Suprapubic skin (tissue), 4 donors: ENCODE measurements around the gene THPO. TPM values are rescaled to one million over a fixed set of nuclear protein-coding genes. Genes with fewer than 3 reads are reported as not detected.

Experiments used
- DNase-seq, 2 donors: peaks; one replicate each; pipeline ENCODE4 v3.0.0-alpha.2; 2019; ENCODE audit warnings: low spot score in 2 of 2
- H3K27ac ChIP-seq: fragments of 200-600 bp; sonication (generic); one replicate; pipeline ENCODE4 v1.5.1; 2019
- H3K27me3 ChIP-seq: fragments of 200-600 bp; sonication (generic); one replicate; pipeline ENCODE4 v1.5.1; 2019
- H3K36me3 ChIP-seq: fragments of 200-600 bp; sonication (generic); one replicate; pipeline ENCODE4 v1.5.1; 2019
- H3K4me1 ChIP-seq: fragments of 200-600 bp; sonication (generic); one replicate; pipeline ENCODE4 v1.5.1; 2019
- H3K4me3 ChIP-seq: fragments of 200-600 bp; sonication (generic); one replicate; pipeline ENCODE4 v1.5.1; 2019; ENCODE audit warnings: mild to moderate bottlenecking
- H3K9me3 ChIP-seq: fragments of 200-600 bp; sonication (generic); one replicate; pipeline ENCODE4 v1.5.1; 2019
- CTCF ChIP-seq, 2 donors: fragments of 200-600 bp in 1 of 2; fragments of 450-650 bp in 1 of 2; sonication (generic) in 1 of 2; IDR thresholded peaks; one replicate each; pipeline ENCODE4 v1.5.1; 2016 to 2019; ENCODE audit warnings: antibody characterized with exemption in 2 of 2, mild to moderate bottlenecking in 1 of 2, moderate library complexity in 1 of 2
- EP300 ChIP-seq: sonication (generic); formaldehyde crosslinking; IDR thresholded peaks from one replicate; pipeline ENCODE4 v1.6.1; 2017; ENCODE audit warnings: antibody characterized with exemption
- POLR2A ChIP-seq, 2 donors: fragments of 450-650 bp; IDR thresholded peaks; one replicate each; pipeline ENCODE4 v1.6.1; 2017; ENCODE audit warnings: antibody characterized with exemption in 2 of 2, mild to moderate bottlenecking in 2 of 2, moderate library complexity in 2 of 2
- POLR2AphosphoS5 ChIP-seq, 3 donors: sonication (generic); formaldehyde crosslinking; IDR thresholded peaks; one replicate each; pipeline ENCODE4 v1.6.1; 2017; ENCODE audit warnings: antibody characterized with exemption in 3 of 3
- WGBS: methylation state at CpG from one replicate; pipeline ENCODE4 v1.1.5; 2018; 5-methylcytosine and 5-hydroxymethylcytosine counted together
- total RNA-seq, 4 donors: library from RNA; depleted of rRNA; stranded (reverse); fragments of >200 nt; gene quantifications; one replicate each; pipeline ENCODE4 v1.1.0, GENCODE V29; 2016

The THPO gene
- total RNA-seq, 4 donors from 2014 or later, result 0.93 TPM; not detected in 3

DNA sequence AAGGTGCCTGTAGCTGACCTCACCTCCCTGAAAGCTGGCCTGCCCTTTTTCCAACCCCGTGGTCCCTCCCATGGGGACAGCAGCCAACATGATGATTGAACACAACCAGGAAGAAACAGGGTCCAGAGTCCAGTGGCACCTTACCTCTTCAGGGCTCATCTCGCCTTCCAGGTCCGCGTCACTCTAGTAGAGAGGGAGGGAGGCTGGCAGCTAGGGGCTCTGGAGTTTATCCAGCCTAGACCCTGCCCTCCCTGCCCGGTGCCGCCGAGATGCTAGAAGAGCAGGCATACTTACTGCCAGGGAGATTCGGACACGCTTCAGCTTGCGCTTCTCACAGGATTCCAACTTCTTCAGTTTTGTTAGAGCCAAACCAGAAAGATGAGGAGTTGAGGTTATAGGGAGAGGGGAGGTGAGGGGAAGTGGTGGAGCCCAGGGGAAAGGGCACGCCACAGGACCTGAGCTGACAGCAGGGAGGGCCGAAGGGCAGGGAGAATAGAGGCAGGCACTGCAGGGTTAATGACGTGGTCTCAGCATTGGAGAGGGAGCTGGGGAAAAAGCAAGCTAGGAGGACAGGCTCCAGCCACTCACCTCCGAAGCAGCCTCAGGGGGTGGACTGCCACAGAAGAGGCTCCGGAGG, 25.7 kb downstream of the THPO start:
- DNase-seq, result no peak
- WGBS, result 61% methylated on average over 14 of the region's 15 CpGs
- Histone ChIP-seq H3K9me3 (no peaks in the 10 kb centered on the region), H3K36me3 (peaks cover 6% of the 10 kb centered on the region), H3K27me3 (no peaks in the 10 kb centered on the region), H3K4me1 (peaks cover 15% of the 10 kb centered on the region), H3K4me3 (no peak overlapping the region), H3K27ac (no peak overlapping the region)
- TF ChIP-seq POLR2A (IDR thresholded peaks at IDR 0.05), result no peak

DNA sequence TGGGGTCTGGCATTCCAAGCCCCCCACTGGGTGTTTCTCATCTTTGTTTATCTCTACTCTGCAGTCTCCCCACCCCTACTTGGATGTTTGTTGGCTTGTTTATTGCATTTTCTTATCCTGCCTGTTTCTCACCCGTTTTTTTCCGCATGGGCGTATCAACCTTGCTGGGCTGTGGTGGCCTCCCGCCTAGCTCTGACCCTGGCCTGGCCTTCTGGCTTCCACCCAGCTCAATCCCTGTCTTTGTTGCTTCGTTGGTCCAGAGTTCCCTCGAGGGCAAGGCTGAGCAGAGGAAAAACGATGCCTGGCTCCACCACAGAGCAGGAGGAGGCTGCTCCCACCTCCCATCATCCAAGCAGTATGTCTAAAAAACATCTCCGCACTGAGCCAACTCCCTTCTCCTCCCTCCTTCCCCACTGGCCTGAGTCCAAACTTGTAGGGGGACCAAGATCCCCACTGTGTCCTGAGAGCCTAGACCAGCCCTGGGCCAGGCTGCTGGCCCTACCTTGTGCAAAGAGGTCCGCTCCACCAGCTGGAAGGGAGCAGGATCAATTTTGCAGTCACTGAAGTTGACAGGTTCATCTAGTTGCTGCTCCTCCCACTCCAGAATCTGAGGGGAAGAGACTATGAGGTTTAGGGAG, 26.4 kb downstream of the THPO start:
- Histone ChIP-seq H3K4me3 (no peak overlapping the region), H3K36me3 (peaks cover 3% of the 10 kb centered on the region), H3K27ac (no peak overlapping the region), H3K9me3 (no peaks in the 10 kb centered on the region), H3K27me3 (no peaks in the 10 kb centered on the region), H3K4me1 (peaks cover 15% of the 10 kb centered on the region)
- no peak for DNase-seq
- TF ChIP-seq POLR2AphosphoS5 (IDR thresholded peaks at IDR 0.05) (no peak), CTCF (IDR thresholded peaks at IDR 0.05) (no peak), POLR2A (IDR thresholded peaks at IDR 0.05) (no peak), EP300 (no peak)
- WGBS, result 55% methylated on average over 9 of the region's 9 CpGs

DNA sequence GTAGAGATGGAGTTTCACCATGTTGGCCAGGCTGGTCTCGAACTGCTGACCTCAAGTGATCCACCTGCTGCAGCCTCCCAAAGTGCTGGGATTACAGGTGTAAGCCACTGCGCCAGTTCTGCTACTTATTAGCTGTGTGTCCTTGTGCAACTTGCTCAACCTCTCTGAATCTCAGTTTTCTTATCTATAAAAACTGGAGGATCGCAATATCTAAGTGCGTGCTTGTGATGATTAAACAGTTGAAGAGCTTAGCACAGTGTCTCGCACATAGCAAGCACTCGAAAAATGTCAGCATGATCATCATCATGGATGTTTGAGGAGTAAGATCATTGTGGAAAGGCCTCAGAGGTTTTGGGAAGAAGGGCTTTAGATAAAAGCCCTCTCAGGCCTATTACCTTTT, 27.4 kb downstream of the THPO start:
- H3K27ac ChIP-seq, result no peak overlapping the region
- 95% methylated on average over 6 of the region's 6 CpGs for WGBS
- H3K27me3 ChIP-seq, result no peaks in the 10 kb centered on the region
- peaks cover 24% of the 10 kb centered on the region for H3K4me1 ChIP-seq
- no peak overlapping the region for H3K4me3 ChIP-seq
- DNase-seq, result no peak
- H3K36me3 ChIP-seq, result peaks cover 3% of the 10 kb centered on the region
- no peak for TF ChIP-seq EP300
- no peak for TF ChIP-seq POLR2AphosphoS5 (IDR thresholded peaks at IDR 0.05)
- TF ChIP-seq CTCF (IDR thresholded peaks at IDR 0.05), result no peak
- TF ChIP-seq POLR2A (IDR thresholded peaks at IDR 0.05), result no peak
- H3K9me3 ChIP-seq, result no peaks in the 10 kb centered on the region

- peaks cover 32% of the 10 kb centered on the region for H3K4me1 ChIP-seq
- no peak for DNase-seq
- H3K27ac ChIP-seq, result no peak overlapping the region
- WGBS, result 89% methylated on average over 10 of the region's 10 CpGs
- H3K27me3 ChIP-seq, result no peaks in the 10 kb centered on the region
- no peaks in the 10 kb centered on the region for H3K9me3 ChIP-seq
- no peak overlapping the region for H3K4me3 ChIP-seq
- TF ChIP-seq POLR2A (IDR thresholded peaks at IDR 0.05) (no peak), CTCF (IDR thresholded peaks at IDR 0.05) (no peak), POLR2AphosphoS5 (IDR thresholded peaks at IDR 0.05) (no peak), EP300 (no peak)
- peaks cover 2% of the 10 kb centered on the region for H3K36me3 ChIP-seq
Measured at GRCh38 chr3:184349563-184350470, 28.2 kb downstream of the THPO start.

DNA sequence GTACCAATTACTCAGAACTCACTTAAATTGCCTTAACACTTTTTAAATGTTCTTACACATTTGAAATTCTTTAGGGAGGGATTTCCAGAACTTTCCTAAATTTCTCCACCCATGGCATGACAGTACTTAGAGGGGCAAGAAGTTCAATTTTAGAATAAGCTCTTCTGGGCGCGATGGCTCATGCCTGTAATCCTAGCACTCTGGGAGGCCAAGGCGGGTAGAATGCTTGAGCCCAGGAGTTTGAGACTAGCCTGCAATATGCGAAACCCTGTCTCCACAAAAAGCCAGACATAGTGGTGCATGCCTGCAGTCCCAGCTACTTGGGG, 30.0 kb downstream of the THPO start:
- H3K27me3 ChIP-seq, result no peaks in the 10 kb centered on the region
- no peaks in the 10 kb centered on the region for H3K9me3 ChIP-seq
- H3K27ac ChIP-seq, result no peak overlapping the region
- DNase-seq, result no peak
- no peak overlapping the region for H3K4me3 ChIP-seq
- H3K4me1 ChIP-seq, result peaks cover 32% of the 10 kb centered on the region
- peaks cover 18% of the 10 kb centered on the region for H3K36me3 ChIP-seq
- WGBS, result 84% methylated on average over 4 of the region's 4 CpGs
- TF ChIP-seq EP300 (no peak), POLR2A (IDR thresholded peaks at IDR 0.05) (no peak), CTCF (IDR thresholded peaks at IDR 0.05) (no peak), POLR2AphosphoS5 (IDR thresholded peaks at IDR 0.05) (no peak)
